ENCODE data around the gene NEUROG2.

Gene NEUROG2

DNA sequence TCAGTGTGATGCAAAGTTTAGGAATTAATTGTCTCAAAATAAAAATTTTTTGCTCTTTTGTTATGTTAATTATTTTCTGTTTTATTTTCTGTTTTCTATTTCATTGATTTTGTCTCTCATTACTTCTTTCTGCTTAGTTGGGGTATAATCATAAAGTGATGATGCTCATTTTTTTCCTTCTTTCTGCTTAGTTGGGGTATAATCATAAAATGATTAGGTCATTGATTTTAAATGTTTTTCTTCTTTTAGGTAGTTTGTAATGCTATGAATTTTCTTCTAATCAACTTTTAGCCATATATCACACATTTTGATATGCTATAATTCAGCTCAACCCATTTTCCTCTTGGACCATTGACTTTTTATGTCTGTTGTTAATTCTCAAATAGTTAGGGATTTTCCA, 43.7 kb downstream of the NEUROG2 start:
- no peak for DNase-seq
